ENCODE data around the gene EGLN2.
"Not testable (repeated sequence)": the region's sequence is repeated elsewhere in the genome, so short reads cannot be mapped to it uniquely, and the experiment has no call there.

EGLN2 gene

GRCh38 chr19:40755791-40756190 lies 43.2 kb upstream of the EGLN2 start:
- TF ChIP-seq CTCF (conservative IDR thresholded peaks at IDR 0.05; ENCODE audit: low read length), result no peak
- H3K4me3 ChIP-seq (ENCODE audit: low read length), result no peak overlapping the region
- no peak for DNase-seq (ENCODE audit: low read depth)

- no peak overlapping the region for H3K4me3 ChIP-seq (ENCODE audit: low read length)
- DNase-seq (ENCODE audit: low read depth), result no peak
- no peak for TF ChIP-seq CTCF (conservative IDR thresholded peaks at IDR 0.05; ENCODE audit: low read length)
Observed at GRCh38 chr19:40756502-40757110, 42.4 kb upstream of the EGLN2 start.

GRCh38 chr19:40758491-40758890 lies 40.5 kb upstream of the EGLN2 start:
- TF ChIP-seq CTCF (conservative IDR thresholded peaks at IDR 0.05; ENCODE audit: low read length), result no peak
- no peak for DNase-seq (ENCODE audit: low read depth)
- no peak overlapping the region for H3K4me3 ChIP-seq (ENCODE audit: low read length)

DNA sequence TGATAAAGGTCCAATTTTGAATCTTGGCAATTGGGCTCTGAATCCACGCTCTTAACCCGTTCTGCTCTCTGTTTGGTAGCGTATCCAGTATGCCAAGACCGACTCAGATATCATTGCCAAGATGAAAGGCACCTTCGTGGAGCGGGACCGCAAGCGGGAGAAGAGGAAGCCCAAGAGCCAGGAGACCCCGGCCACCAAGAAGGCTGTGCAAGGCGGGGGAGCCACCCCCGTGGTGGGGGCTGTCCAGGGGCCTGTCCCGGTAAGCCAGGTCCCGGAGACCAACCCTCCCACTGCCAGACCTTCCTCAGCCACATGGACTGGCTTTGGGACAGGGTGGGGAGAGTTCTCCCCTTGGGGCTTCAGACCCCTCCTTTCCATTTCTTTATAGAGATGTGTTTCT lies 39.6 kb upstream of the EGLN2 start:
- DNase-seq (ENCODE audit: low read depth), result no peak
- TF ChIP-seq CTCF (conservative IDR thresholded peaks at IDR 0.05; ENCODE audit: low read length), result no peak
- H3K4me3 ChIP-seq (ENCODE audit: low read length), result no peak overlapping the region

GRCh38 chr19:40762754-40763470 lies 36.1 kb upstream of the EGLN2 start:
- no peak overlapping the region for H3K4me3 ChIP-seq (ENCODE audit: low read length)
- TF ChIP-seq CTCF (conservative IDR thresholded peaks at IDR 0.05; ENCODE audit: low read length), result no peak
- no peak for DNase-seq (ENCODE audit: low read depth)

DNA sequence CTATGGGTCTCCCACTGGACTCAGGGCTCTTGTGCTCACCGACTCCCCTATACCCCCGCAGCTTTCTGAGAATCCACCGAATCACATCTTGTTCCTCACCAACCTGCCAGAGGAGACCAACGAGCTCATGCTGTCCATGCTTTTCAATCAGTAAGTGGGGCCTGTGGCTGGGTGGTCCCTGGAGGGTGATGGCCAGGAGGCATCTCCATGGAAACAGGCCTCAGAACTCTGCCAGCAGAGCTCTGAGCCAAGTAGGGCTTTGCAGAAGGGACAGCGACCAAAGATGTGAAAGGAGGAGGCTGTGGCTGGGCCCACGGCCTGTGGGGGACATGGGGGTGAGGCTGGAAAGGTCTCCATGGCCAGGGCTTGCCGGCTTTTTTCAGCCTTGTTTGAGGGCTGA lies 35.5 kb upstream of the EGLN2 start:
- no peak for TF ChIP-seq CTCF (conservative IDR thresholded peaks at IDR 0.05; ENCODE audit: low read length)
- DNase-seq (ENCODE audit: low read depth), result no peak

DNA sequence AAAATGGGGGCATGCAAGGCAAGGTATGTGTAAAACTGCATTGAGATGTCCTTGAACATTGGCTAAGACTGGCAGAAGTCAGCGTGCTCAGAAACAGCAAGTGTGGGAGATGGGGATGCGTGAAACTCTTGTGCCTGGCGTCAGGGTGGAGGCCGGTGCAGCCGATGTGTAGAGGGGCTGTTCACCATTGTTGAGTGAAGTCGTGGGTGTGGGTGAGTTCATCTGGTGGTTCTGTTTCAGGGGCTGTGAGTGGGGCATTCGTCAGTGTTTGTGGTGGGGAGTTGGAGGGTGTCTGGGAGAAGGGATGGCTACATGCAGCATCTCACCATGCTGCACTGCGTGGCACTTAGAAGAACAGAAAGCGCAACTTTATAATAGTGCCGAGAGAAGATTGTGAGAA lies 35.0 kb upstream of the EGLN2 start:
- TF ChIP-seq CTCF (conservative IDR thresholded peaks at IDR 0.05; ENCODE audit: low read length), result no peak
- no peak overlapping the region for H3K4me3 ChIP-seq (ENCODE audit: low read length)
- no peak for DNase-seq (ENCODE audit: low read depth)

More for the DNA sequence above, 35.5 kb upstream of the EGLN2 start:
- no peak overlapping the region for H3K4me3 ChIP-seq (ENCODE audit: low read length)

- not testable (repeated sequence) for DNase-seq (ENCODE audit: low read depth); H3K4me3 ChIP-seq (ENCODE audit: low read length)
Observed at GRCh38 chr19:40766385-40766784, 32.6 kb upstream of the EGLN2 start.
